Memory B cell (primary cell): ENCODE results near the gene RXFP4.

ENCODE experiments used
- ATAC-seq: fragments of 150-1000 bp; cut with Tn5 transposase; 2 replicates; pipeline ENCODE4 v1.10.0; 2021; ENCODE audit warnings: low read depth, mild to moderate bottlenecking, moderate library complexity
- DNase-seq, 2 donors: peaks; one replicate each; pipeline ENCODE4 v3.0.0; 2022; ENCODE audit warnings: low spot score in 2 of 2
- H3K27ac Mint-ChIP-seq: one replicate; pipeline ENCODE4 v1.8.0; 2022; ENCODE audit warnings: mild to moderate bottlenecking, moderate library complexity, mixed read lengths
- H3K27me3 Mint-ChIP-seq: one replicate; pipeline ENCODE4 v1.8.0; 2022; ENCODE audit warnings: mixed read lengths
- H3K36me3 Mint-ChIP-seq: one replicate; pipeline ENCODE4 v1.8.0; 2022; ENCODE audit warnings: mild to moderate bottlenecking, mixed read lengths
- H3K4me1 Mint-ChIP-seq: one replicate; pipeline ENCODE4 v1.8.0; 2022; ENCODE audit warnings: mixed read lengths
- H3K4me3 Mint-ChIP-seq: one replicate; pipeline ENCODE4 v1.8.0; 2022; ENCODE audit warnings: mild to moderate bottlenecking, moderate library complexity, mixed read lengths
- H3K9me3 Mint-ChIP-seq: one replicate; pipeline ENCODE4 v1.8.0; 2022; ENCODE audit warnings: mixed read lengths

The RXFP4 gene

GRCh38 chr1:155957411-155957915, 16.0 kb downstream of the RXFP4 start:
- no peak overlapping the region for H3K4me3 Mint-ChIP-seq
- no peak overlapping the region for H3K27ac Mint-ChIP-seq
- DNase-seq (no peak), ATAC-seq (no peak)
- H3K27me3 Mint-ChIP-seq, result no peaks in the 10 kb centered on the region
- H3K36me3 Mint-ChIP-seq, result peaks cover 38% of the 10 kb centered on the region
- peaks cover 23% of the 10 kb centered on the region for H3K4me1 Mint-ChIP-seq
- no peaks in the 10 kb centered on the region for H3K9me3 Mint-ChIP-seq

GRCh38 chr1:155960081-155960745, 18.8 kb downstream of the RXFP4 start:
- ATAC-seq, result peak; percentile 93
- no peak for DNase-seq
- H3K27me3 Mint-ChIP-seq, result no peaks in the 10 kb centered on the region
- no peaks in the 10 kb centered on the region for H3K9me3 Mint-ChIP-seq
- H3K4me1 Mint-ChIP-seq, result peaks cover 34% of the 10 kb centered on the region
- H3K4me3 Mint-ChIP-seq, result peak overlapping the region; percentile 77
- peaks cover 38% of the 10 kb centered on the region for H3K36me3 Mint-ChIP-seq
- peak overlapping the region; percentile 78 for H3K27ac Mint-ChIP-seq

DNA sequence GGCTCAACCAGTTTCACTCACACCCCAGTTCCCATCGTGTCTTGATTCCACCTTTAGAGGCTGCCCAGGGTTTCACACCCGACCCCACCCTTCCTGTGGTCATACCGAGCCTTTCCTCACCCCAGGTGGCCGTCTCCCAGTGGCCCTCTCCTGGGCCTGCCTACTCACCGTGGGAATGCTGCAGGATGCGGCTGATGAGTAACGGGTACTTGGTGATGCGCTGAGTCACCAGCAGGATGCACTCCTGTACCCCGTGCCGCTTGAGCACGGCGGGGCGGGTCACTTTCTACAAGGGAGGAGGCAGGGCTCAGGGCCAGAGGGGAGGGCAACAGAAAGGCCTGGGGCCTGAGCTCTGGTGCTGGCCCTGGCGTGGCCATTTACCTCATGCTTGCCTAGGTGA, 20.5 kb downstream of the RXFP4 start:
- peak; percentile 57 for ATAC-seq
- no peak for DNase-seq
- Mint-ChIP-seq H3K4me3 (peak overlapping the region; percentile 75), H3K4me1 (peaks cover 47% of the 10 kb centered on the region), H3K9me3 (no peaks in the 10 kb centered on the region), H3K27ac (peak overlapping the region; percentile 87), H3K27me3 (no peaks in the 10 kb centered on the region), H3K36me3 (peaks cover 43% of the 10 kb centered on the region)

DNA sequence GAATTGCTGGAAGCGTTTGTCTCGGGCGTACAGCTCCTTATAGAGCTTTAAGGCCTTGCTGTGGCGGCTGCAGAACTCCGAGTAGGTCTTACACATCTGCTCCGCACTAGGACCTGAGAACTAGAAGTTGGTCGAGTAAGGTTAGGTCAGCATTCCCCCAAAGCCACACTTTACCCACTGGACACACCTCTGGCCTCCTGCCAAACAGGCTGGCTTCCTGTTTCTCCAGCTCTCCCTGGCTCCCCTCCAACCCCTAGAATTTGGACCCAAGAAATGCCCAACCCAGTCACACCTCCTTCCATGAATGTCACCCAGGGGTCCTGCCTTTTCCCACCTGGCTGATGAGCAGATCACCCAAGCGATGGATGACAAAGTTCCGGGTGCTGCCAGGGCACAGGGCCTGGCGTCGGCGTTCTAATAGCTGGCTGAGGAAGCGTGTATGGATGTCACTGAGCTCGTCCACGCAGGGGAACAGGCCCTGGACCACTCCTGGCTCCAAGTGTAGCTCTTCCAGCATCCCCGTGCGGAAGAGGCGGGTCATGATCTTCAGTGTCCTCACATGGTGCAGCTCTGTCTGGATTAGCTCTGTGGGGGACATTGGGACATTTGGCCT, 21.3 kb downstream of the RXFP4 start:
- H3K27ac Mint-ChIP-seq, result peak overlapping the region; percentile 87
- peak overlapping the region; percentile 44 for H3K4me3 Mint-ChIP-seq
- H3K36me3 Mint-ChIP-seq, result peaks cover 41% of the 10 kb centered on the region
- DNase-seq (no peak), ATAC-seq (no peak)
- no peaks in the 10 kb centered on the region for H3K27me3 Mint-ChIP-seq
- H3K4me1 Mint-ChIP-seq, result peaks cover 54% of the 10 kb centered on the region
- H3K9me3 Mint-ChIP-seq, result no peaks in the 10 kb centered on the region

DNA sequence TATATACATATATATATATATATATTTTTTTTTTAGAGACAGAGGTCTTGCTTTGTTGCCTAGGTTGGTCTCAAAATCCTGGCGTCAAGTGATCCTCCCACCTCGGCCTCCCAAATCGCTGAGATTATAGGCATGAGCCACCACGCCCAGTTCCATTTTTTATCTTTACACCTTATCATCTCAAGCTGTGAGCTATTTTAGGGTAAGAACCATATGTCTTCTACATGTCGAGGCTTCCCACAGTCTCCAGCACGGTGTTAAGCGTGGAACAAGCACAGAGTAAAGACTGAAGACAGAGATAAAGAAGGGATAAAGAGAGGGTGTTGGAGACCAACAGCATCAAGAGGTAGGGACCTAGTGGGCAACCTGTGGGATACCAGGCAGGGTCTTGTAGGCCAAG, 22.8 kb downstream of the RXFP4 start:
- no peaks in the 10 kb centered on the region for H3K9me3 Mint-ChIP-seq
- H3K4me3 Mint-ChIP-seq, result no peak overlapping the region
- H3K27ac Mint-ChIP-seq, result peak overlapping the region; percentile 35
- ATAC-seq (no peak), DNase-seq (no peak)
- peaks cover 48% of the 10 kb centered on the region for H3K36me3 Mint-ChIP-seq
- H3K4me1 Mint-ChIP-seq, result peaks cover 68% of the 10 kb centered on the region
- H3K27me3 Mint-ChIP-seq, result no peaks in the 10 kb centered on the region

- H3K4me1 Mint-ChIP-seq, result peaks cover 74% of the 10 kb centered on the region
- DNase-seq (no peak), ATAC-seq (no peak)
- H3K27ac Mint-ChIP-seq, result peak overlapping the region; percentile 76
- H3K36me3 Mint-ChIP-seq, result peaks cover 45% of the 10 kb centered on the region
- H3K9me3 Mint-ChIP-seq, result no peaks in the 10 kb centered on the region
- H3K4me3 Mint-ChIP-seq, result peak overlapping the region; percentile 50
- H3K27me3 Mint-ChIP-seq, result no peaks in the 10 kb centered on the region
Measured at GRCh38 chr1:155966135-155966534, 24.7 kb downstream of the RXFP4 start.

- Mint-ChIP-seq H3K4me3 (peak overlapping the region; percentile 50), H3K9me3 (no peaks in the 10 kb centered on the region), H3K27me3 (no peaks in the 10 kb centered on the region), H3K27ac (peak overlapping the region; percentile 76), H3K36me3 (peaks cover 43% of the 10 kb centered on the region), H3K4me1 (peaks cover 74% of the 10 kb centered on the region)
- no peak for ATAC-seq
- no peak for DNase-seq
Measured at GRCh38 chr1:155966750-155967149, 25.3 kb downstream of the RXFP4 start.

DNA sequence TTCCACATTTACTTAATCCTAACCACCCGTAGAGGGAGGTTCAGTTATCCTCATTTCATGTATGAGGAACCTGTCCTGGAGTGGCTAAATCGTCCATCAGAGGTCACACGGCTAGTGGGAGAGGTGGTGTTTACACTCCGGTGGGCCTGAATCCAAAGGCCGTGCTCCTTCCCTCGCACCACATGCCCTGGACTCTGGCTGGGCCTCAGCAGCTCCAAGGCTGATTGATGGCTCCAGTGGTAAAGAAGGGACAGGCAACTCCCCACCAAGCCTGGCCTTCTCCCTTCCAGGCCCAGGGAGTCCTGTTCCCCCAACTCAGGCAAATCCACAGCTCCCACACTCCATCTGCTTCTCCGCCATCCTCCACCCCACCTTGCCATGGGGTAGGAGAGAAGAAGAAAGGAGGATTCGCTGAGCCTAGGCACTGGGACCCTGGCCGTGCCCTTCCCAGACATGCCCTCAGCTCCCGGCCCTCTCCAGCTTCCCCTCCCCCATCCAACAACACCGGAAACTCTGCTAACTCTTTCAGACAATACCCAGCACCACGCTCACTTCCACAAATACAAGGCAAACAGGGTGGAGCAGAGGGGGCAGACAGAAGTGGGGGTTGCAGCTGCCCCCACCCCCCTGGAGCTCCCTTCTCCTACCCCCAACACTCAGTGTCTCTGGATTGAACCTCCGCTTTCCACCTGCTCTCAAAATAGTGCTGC, 26.1 kb downstream of the RXFP4 start:
- Mint-ChIP-seq H3K4me1 (peaks cover 75% of the 10 kb centered on the region), H3K27me3 (no peaks in the 10 kb centered on the region), H3K27ac (peak overlapping the region; percentile 81), H3K4me3 (peak overlapping the region; percentile 67), H3K9me3 (no peaks in the 10 kb centered on the region), H3K36me3 (peaks cover 40% of the 10 kb centered on the region)
- DNase-seq (no peak), ATAC-seq (no peak)

GRCh38 chr1:155968051-155968400, 26.6 kb downstream of the RXFP4 start:
- no peak for ATAC-seq
- peaks cover 40% of the 10 kb centered on the region for H3K36me3 Mint-ChIP-seq
- peaks cover 75% of the 10 kb centered on the region for H3K4me1 Mint-ChIP-seq
- peak overlapping the region; percentile 81 for H3K27ac Mint-ChIP-seq
- no peak for DNase-seq
- no peaks in the 10 kb centered on the region for H3K27me3 Mint-ChIP-seq
- H3K4me3 Mint-ChIP-seq, result peak overlapping the region; percentile 67
- H3K9me3 Mint-ChIP-seq, result no peaks in the 10 kb centered on the region

DNA sequence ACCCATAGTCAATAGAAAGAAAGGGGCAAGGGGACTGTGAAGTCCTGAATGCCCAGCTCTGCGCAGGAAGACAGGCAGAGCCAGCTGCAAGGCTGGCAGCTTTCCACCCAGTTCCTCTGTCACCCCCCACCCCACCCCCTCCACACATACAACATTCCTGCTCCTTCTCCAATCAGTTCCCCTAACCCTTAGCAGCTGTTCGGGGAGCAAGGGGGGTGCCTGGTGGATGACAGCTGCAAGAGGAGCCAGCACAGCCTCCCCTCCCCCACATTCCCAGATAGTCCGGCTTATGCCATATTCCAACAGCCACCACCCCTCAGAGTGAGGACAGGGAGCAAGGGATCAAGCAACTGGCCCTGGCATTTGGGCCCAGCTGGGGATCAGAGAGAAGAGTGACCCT, 27.2 kb downstream of the RXFP4 start:
- Mint-ChIP-seq H3K4me3 (peak overlapping the region; percentile 56), H3K36me3 (peaks cover 41% of the 10 kb centered on the region), H3K27ac (peak overlapping the region; percentile 81), H3K27me3 (no peaks in the 10 kb centered on the region), H3K4me1 (peaks cover 79% of the 10 kb centered on the region), H3K9me3 (no peaks in the 10 kb centered on the region)
- ATAC-seq (no peak), DNase-seq (no peak)

GRCh38 chr1:155969377-155969791, 27.9 kb downstream of the RXFP4 start:
- no peaks in the 10 kb centered on the region for H3K9me3 Mint-ChIP-seq
- ATAC-seq (no peak), DNase-seq (no peak)
- H3K4me1 Mint-ChIP-seq, result peaks cover 80% of the 10 kb centered on the region
- H3K4me3 Mint-ChIP-seq, result peak overlapping the region; percentile 69
- H3K36me3 Mint-ChIP-seq, result peaks cover 40% of the 10 kb centered on the region
- peak overlapping the region; percentile 81 for H3K27ac Mint-ChIP-seq
- H3K27me3 Mint-ChIP-seq, result no peaks in the 10 kb centered on the region

DNA sequence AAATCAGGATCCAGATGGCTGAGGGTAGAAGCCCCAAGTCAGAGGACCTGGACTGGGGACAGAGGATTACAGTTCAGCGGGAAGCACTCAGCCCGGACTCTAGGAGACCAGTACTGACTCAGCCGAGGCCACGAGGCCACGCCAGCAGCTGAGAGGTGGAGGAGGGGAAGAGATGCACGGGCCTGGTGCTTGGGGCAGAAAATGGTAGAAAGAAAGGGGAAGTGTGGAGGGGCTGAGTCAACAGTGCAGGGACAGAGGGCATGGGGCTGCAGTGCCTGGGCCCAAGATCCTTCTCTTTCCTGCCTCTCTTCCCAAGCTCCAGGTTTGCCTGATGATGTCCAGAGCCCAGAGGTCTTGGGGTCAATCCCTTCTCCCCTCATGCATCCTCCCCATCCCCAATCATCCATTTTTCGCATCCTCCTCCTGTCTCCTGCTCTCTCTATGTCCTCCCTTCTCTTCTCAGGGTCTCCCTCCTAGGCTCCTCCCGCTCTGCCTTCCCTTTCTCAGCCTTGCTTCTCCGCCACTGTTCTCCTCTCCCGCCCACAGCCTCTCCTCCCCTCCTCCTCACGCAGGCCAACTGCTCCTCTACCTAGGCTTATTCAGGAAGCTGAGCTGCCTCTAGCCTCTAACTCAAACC, 29.2 kb downstream of the RXFP4 start:
- H3K27me3 Mint-ChIP-seq, result no peaks in the 10 kb centered on the region
- H3K4me1 Mint-ChIP-seq, result peaks cover 84% of the 10 kb centered on the region
- H3K4me3 Mint-ChIP-seq, result peak overlapping the region; percentile 76
- no peaks in the 10 kb centered on the region for H3K9me3 Mint-ChIP-seq
- ATAC-seq, result peak; percentile 98
- peak overlapping the region; percentile 81 for H3K27ac Mint-ChIP-seq
- H3K36me3 Mint-ChIP-seq, result peaks cover 38% of the 10 kb centered on the region
- DNase-seq, result peak in 1 of 2 donors; percentile 50

DNA sequence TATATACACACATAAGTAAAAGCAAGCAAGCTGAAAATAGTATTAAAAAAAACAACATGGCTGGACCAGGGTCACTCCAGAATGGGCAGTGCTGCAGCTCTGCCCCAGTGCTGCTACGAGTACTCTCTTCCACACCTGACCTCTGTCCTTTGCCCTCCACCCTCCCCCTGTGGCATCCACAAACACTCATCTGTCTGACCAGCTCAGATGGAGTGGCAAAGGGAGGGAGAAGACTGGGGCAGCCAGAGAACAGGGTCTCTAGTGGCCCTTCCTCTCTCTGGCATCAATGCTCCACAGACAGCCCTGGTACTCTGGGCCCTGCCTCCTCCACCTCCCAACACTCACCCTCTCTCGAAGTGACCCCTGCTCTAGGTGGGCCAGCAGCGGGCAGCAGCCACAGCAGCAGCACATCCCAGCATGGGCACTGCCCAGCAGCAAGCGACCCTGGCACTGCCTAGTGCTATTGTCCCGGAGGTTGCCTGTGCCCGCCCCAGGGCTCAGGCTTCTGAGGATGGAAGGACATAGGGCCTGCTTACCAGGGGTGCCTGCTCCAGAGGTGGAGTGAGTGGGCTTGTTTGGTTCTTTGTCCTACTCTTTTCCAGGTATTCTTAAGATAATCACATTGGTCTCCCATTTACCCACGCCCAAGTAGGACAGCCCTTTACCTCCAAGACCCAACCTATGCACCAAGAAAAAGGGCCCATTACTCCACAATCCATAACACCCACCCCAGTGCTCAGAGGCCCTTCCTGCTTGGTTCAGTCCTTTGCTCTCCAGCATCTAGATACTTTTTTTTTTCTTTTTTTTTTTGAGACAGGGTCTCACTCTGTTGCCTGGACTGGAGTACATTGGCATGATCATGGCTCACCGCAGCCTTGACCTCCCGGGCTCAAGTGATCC, 30.7 kb downstream of the RXFP4 start:
- peaks cover 77% of the 10 kb centered on the region for H3K4me1 Mint-ChIP-seq
- peaks cover 43% of the 10 kb centered on the region for H3K36me3 Mint-ChIP-seq
- peak overlapping the region; percentile 70 for H3K4me3 Mint-ChIP-seq
- no peaks in the 10 kb centered on the region for H3K27me3 Mint-ChIP-seq
- no peaks in the 10 kb centered on the region for H3K9me3 Mint-ChIP-seq
- no peak for DNase-seq
- ATAC-seq, result no peak
- peak overlapping the region; percentile 81 for H3K27ac Mint-ChIP-seq
